Gastrocnemius medialis (tissue), 4 donors: Measurements from ENCODE around the gene PTPRCAP. TPM values are rescaled to one million over a fixed set of nuclear protein-coding genes. Genes with fewer than 3 reads are reported as not detected.

ENCODE experiments used
- ATAC-seq, 2 donors: fragments of 150-250 bp; one replicate each; pipeline ENCODE4 v1.9.1; 2016
- DNase-seq, 2 donors: peaks; one replicate each; pipeline ENCODE4 v3.0.0-alpha.2; 2019
- H3K27ac ChIP-seq, 4 donors: fragments of 200-600 bp; sonication (generic); 1 replicate in 1 of 4; 2 replicates in 3 of 4; pipeline ENCODE4 v1.5.1; 2016 to 2018; ENCODE audit warnings: mild to moderate bottlenecking in 2 of 4, moderate library complexity in 1 of 4
- H3K27me3 ChIP-seq, 3 donors: fragments of 200-600 bp; sonication (generic) in 2 of 3; 1 replicate in 1 of 3; 2 replicates in 2 of 3; pipeline versions ENCODE4 v1.5.1 to v1.6.0; 2016 to 2019; ENCODE audit warnings: mild to moderate bottlenecking in 1 of 3, moderate library complexity in 1 of 3
- H3K36me3 ChIP-seq, 2 donors: fragments of 200-600 bp; sonication (generic) in 1 of 2; one replicate each; pipeline ENCODE4 v1.5.1; 2017 to 2018
- H3K4me1 ChIP-seq, 2 donors: fragments of 200-600 bp; sonication (generic) in 1 of 2; one replicate each; pipeline ENCODE4 v1.5.1; 2016 to 2017; ENCODE audit warnings: mild to moderate bottlenecking in 2 of 2
- H3K4me3 ChIP-seq, 4 donors: fragments of 200-600 bp; sonication (generic) in 3 of 4; 1 replicate in 1 of 4; 2 replicates in 3 of 4; pipeline ENCODE4 v1.5.1; 2016 to 2019; ENCODE audit warnings: mild to moderate bottlenecking in 2 of 4
- H3K9me3 ChIP-seq, 3 donors: fragments of 200-600 bp; sonication (generic) in 2 of 3; 1 replicate in 1 of 3; 2 replicates in 2 of 3; pipeline ENCODE4 v1.5.1; 2016 to 2019
- CTCF ChIP-seq, 5 experiments: fragments of 450-650 bp in 3 of 5; fragments of 200-600 bp in 2 of 5; sonication (generic) in 2 of 5; IDR thresholded peaks in 4 of 5; conservative IDR thresholded peaks in 1 of 5; 1 replicate in 4 of 5; 2 replicates in 1 of 5; pipeline ENCODE4 v1.5.1; 2016 to 2019; ENCODE audit warnings: antibody characterized with exemption in 5 of 5, mild to moderate bottlenecking in 3 of 5, moderate library complexity in 3 of 5
- POLR2A ChIP-seq, 2 donors: fragments of 450-650 bp; IDR thresholded peaks; one replicate each; pipeline ENCODE4 v1.6.1; 2017; ENCODE audit warnings: antibody characterized with exemption in 2 of 2, mild to moderate bottlenecking in 2 of 2, moderate library complexity in 2 of 2
- in situ Hi-C, 4 donors: fragments of 200-750 bp; cut with MboI; loops; one replicate each; pipeline versions ENCODE4 v1.15.0 to v1.8.0; 2017; ENCODE audit warnings: low sequenced_read_pairs in 4 of 4
- intact Hi-C: fragments of 100-400 bp; cut with DNase I; formaldehyde crosslinking; loops from one replicate; pipeline ENCODE4 v1.15.1; 2023; ENCODE audit warnings: low total_unique reads
- total RNA-seq, 4 donors: library from RNA; depleted of rRNA; stranded (reverse); fragments of >200 nt; gene quantifications; one replicate each; pipeline versions ENCODE4 v1.1.0 to v1.2.3, GENCODE V29; 2016

PTPRCAP gene
- total RNA-seq, 4 donors from 2014 or later, result 0.47 to 1.5 (median 1.3) TPM

- no peak overlapping the region for H3K4me3 ChIP-seq
- DNase-seq, result no peak
- peaks cover 0 to 43% of the 10 kb centered on the region in 2 donors for H3K36me3 ChIP-seq
- peak overlapping the region in 1 of 4 donors; percentile 0 for H3K27ac ChIP-seq
- intact Hi-C loops (no loop called here), in situ Hi-C loops (loop anchor here (10.0 kb wide), 2 partner anchors 77 to 107 kb away; partner anchors contain the start of genes CDK2AP2 (in 3 of the 4) and PITPNM1 (in 3 of the 4))
- peaks cover 20 to 22% of the 10 kb centered on the region in 2 donors for H3K4me1 ChIP-seq
- TF ChIP-seq POLR2A (IDR thresholded peaks at IDR 0.05) (no peak), CTCF (IDR thresholded peaks at IDR 0.05 in 4 of 5, conservative IDR thresholded peaks at IDR 0.05 in 1 of 5) (no peak)
- no peaks in the 10 kb centered on the region for H3K27me3 ChIP-seq
- H3K9me3 ChIP-seq, result no peaks in the 10 kb centered on the region
- ATAC-seq, result no peak
These were observed 39.4 kb downstream of the PTPRCAP start for GRCh38 chr11:67397986-67398660.

GRCh38 chr11:67397536-67397935 is 39.9 kb downstream of the PTPRCAP start:
- intact Hi-C loops (no loop called here), in situ Hi-C loops (loop anchor here (10.0 kb wide), 2 partner anchors 77 to 107 kb away; partner anchors contain the start of genes CDK2AP2 (in 3 of the 4) and PITPNM1 (in 3 of the 4))
- H3K36me3 ChIP-seq, result peaks cover 0 to 43% of the 10 kb centered on the region in 2 donors
- no peaks in the 10 kb centered on the region for H3K9me3 ChIP-seq
- H3K4me1 ChIP-seq, result peaks cover 22 to 24% of the 10 kb centered on the region in 2 donors
- no peak for TF ChIP-seq POLR2A (IDR thresholded peaks at IDR 0.05)
- TF ChIP-seq CTCF (IDR thresholded peaks at IDR 0.05 in 4 of 5, conservative IDR thresholded peaks at IDR 0.05 in 1 of 5), result no peak
- peak overlapping the region in 1 of 4 donors; percentile 0 for H3K27ac ChIP-seq
- H3K27me3 ChIP-seq, result no peaks in the 10 kb centered on the region
- H3K4me3 ChIP-seq, result no peak overlapping the region
- no peak for DNase-seq
- no peak for ATAC-seq

- DNase-seq (no peak), ATAC-seq (no peak)
- Histone ChIP-seq H3K4me1 (peaks cover 19 to 23% of the 10 kb centered on the region in 2 donors), H3K9me3 (no peaks in the 10 kb centered on the region), H3K36me3 (peaks cover 0 to 43% of the 10 kb centered on the region in 2 donors), H3K27ac (no peak overlapping the region), H3K27me3 (no peaks in the 10 kb centered on the region), H3K4me3 (no peak overlapping the region)
- intact Hi-C loops, result no loop called here
- TF ChIP-seq CTCF (IDR thresholded peaks at IDR 0.05 in 4 of 5, conservative IDR thresholded peaks at IDR 0.05 in 1 of 5) (no peak), POLR2A (IDR thresholded peaks at IDR 0.05) (no peak)
- in situ Hi-C loops, result loop anchor here (10.0 kb wide), 2 partner anchors 78 to 108 kb away; partner anchors contain the start of genes CDK2AP2 (in 3 of the 4) and PITPNM1 (in 3 of the 4)
These were observed 40.7 kb downstream of the PTPRCAP start for GRCh38 chr11:67396587-67397389.

- peaks cover 0 to 43% of the 10 kb centered on the region in 2 donors for H3K36me3 ChIP-seq
- ATAC-seq (no peak), DNase-seq (no peak)
- no peaks in the 10 kb centered on the region for H3K27me3 ChIP-seq
- no peaks in the 10 kb centered on the region for H3K9me3 ChIP-seq
- no peak overlapping the region for H3K27ac ChIP-seq
- in situ Hi-C loops, result loop anchor here (10.0 kb wide), 2 partner anchors 79 to 109 kb away; partner anchors contain the start of genes CDK2AP2 (in 3 of the 4) and PITPNM1 (in 3 of the 4)
- intact Hi-C loops, result no loop called here
- TF ChIP-seq CTCF (IDR thresholded peaks at IDR 0.05 in 4 of 5, conservative IDR thresholded peaks at IDR 0.05 in 1 of 5) (no peak), POLR2A (IDR thresholded peaks at IDR 0.05) (no peak)
- peaks cover 19 to 26% of the 10 kb centered on the region in 2 donors for H3K4me1 ChIP-seq
- no peak overlapping the region for H3K4me3 ChIP-seq
These were observed 41.3 kb downstream of the PTPRCAP start for GRCh38 chr11:67396259-67396581.
